Astrocyte (in vitro differentiated cells and primary cell): Measurements from ENCODE around the gene MKNK1. TPM values are rescaled to one million over a fixed set of nuclear protein-coding genes. Genes with fewer than 3 reads are reported as not detected.

Experiments used
- DNase-seq: peaks from one replicate; pipeline ENCODE4 v3.0.0-alpha.2; 2010; ENCODE audit warnings: low read depth
- FAIRE-seq: peaks from 2 replicates; lab custom pipeline; 2011; peaks lifted over from hg19 to GRCh38; lab: Jason Lieb, UNC
- H2AFZ ChIP-seq: 2 replicates; pipeline ENCODE4 v1.6.0; 2012; ENCODE audit warnings: low read depth, low read length, inconsistent platforms
- H3K27ac ChIP-seq: 2 replicates; pipeline ENCODE4 v1.5.1; 2011; ENCODE audit warnings: low read depth, low read length, inconsistent platforms
- H3K27me3 ChIP-seq: 2 replicates; pipeline ENCODE4 v1.6.0; 2011; ENCODE audit warnings: low read length, inconsistent platforms; ENCODE audit not compliant: insufficient read depth
- H3K36me3 ChIP-seq: 2 replicates; pipeline ENCODE4 v1.5.1; 2011; ENCODE audit warnings: low read length, inconsistent platforms; ENCODE audit not compliant: insufficient read depth
- H3K4me1 ChIP-seq: 2 replicates; pipeline ENCODE4 v1.5.1; 2011; ENCODE audit warnings: low read length, inconsistent platforms; ENCODE audit not compliant: insufficient read depth
- H3K4me2 ChIP-seq: 2 replicates; pipeline ENCODE4 v1.6.0; 2012; ENCODE audit warnings: low read length, inconsistent platforms
- H3K4me3 ChIP-seq: 2 replicates; pipeline ENCODE4 v1.5.1; 2011; ENCODE audit warnings: low read depth, mild to moderate bottlenecking, low read length, inconsistent platforms; ENCODE audit not compliant: insufficient read depth
- H3K79me2 ChIP-seq: 2 replicates; pipeline ENCODE4 v1.6.0; 2012; ENCODE audit warnings: mild to moderate bottlenecking, low read length, inconsistent platforms; ENCODE audit not compliant: insufficient read depth
- H3K9ac ChIP-seq: 2 replicates; pipeline ENCODE4 v1.6.0; 2012; ENCODE audit warnings: mild to moderate bottlenecking, low read length, inconsistent platforms
- H3K9me3 ChIP-seq: 2 replicates; pipeline ENCODE4 v1.5.1; 2012; ENCODE audit warnings: low read depth, mild to moderate bottlenecking, low read length, inconsistent platforms; ENCODE audit not compliant: insufficient read depth
- H4K20me1 ChIP-seq: 2 replicates; pipeline ENCODE4 v1.6.0; 2012; ENCODE audit warnings: low read length, inconsistent platforms; ENCODE audit not compliant: insufficient read depth
- H3K27ac Mint-ChIP-seq: one replicate; pipeline ENCODE4 v1.8.0; 2021; ENCODE audit warnings: mild to moderate bottlenecking, mixed read lengths; ENCODE audit not compliant: unreplicated experiment
- H3K27me3 Mint-ChIP-seq: one replicate; pipeline ENCODE4 v1.8.0; 2021; ENCODE audit warnings: low read depth, mixed read lengths; ENCODE audit not compliant: unreplicated experiment
- H3K36me3 Mint-ChIP-seq: one replicate; pipeline ENCODE4 v1.8.0; 2021; ENCODE audit warnings: low read depth, mixed read lengths; ENCODE audit not compliant: unreplicated experiment
- H3K4me1 Mint-ChIP-seq: one replicate; pipeline ENCODE4 v1.8.0; 2021; ENCODE audit warnings: low read depth, mixed read lengths; ENCODE audit not compliant: unreplicated experiment
- H3K4me3 Mint-ChIP-seq: one replicate; pipeline ENCODE4 v1.8.0; 2021; ENCODE audit warnings: mild to moderate bottlenecking, moderate library complexity, mixed read lengths; ENCODE audit not compliant: unreplicated experiment
- H3K9me3 Mint-ChIP-seq: one replicate; pipeline ENCODE4 v1.8.0; 2021; ENCODE audit warnings: mild to moderate bottlenecking, mixed read lengths; ENCODE audit not compliant: unreplicated experiment
- EZH2 ChIP-seq: IDR thresholded peaks from 2 replicates; pipeline ENCODE4 v1.6.1; 2012; ENCODE audit warnings: mild to moderate bottlenecking, low read length, inconsistent platforms; ENCODE audit not compliant: insufficient read depth
- total RNA-seq: library from RNA; stranded (reverse); gene quantifications from 2 replicates; pipeline ENCODE4 v1.2.1, GENCODE V29; 2021
- TF ChIP-seq, protein P1 (sequence below): IDR thresholded peaks from 2 replicates; pipeline ENCODE4 v1.5.1; 2011; ENCODE audit warnings: low read depth, mild to moderate bottlenecking, inconsistent platforms, low read length, moderate library complexity; ENCODE audit not compliant: insufficient read depth

The MKNK1 gene
- total RNA-seq, 1 donor from 2014 or later: 26.9 TPM

DNA sequence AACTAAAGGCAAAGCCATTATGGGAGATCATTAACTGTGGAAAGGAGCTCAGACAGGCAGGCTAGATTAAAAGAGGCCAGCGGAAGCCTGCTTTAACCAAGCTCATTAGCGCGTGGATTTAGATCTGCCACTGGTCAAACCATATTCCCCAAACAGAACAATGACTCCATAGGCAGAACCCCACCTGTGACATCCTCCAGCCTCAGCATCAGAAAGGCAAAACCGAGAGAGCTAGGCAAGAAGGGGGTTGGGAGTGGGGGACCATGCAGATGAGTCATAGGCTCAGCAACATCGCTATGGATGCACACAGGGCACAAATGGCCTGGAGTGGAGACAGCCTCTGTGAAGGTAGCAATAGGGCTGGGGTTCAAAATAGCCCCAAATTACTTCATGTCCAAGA, 20.6 kb downstream of the MKNK1 start:
- H3K36me3 ChIP-seq: peaks cover 7% of the 10 kb centered on the region
- H3K9me3 ChIP-seq: no peaks in the 10 kb centered on the region
- FAIRE-seq: no peak
- Mint-ChIP-seq H3K27me3 (no peaks in the 10 kb centered on the region), H3K4me1 (peaks cover 8% of the 10 kb centered on the region), H3K4me3 (no peak overlapping the region), H3K27ac (no peak overlapping the region), H3K36me3 (peaks cover 34% of the 10 kb centered on the region), H3K9me3 (no peaks in the 10 kb centered on the region)
- no peak overlapping the region for H3K27ac ChIP-seq
- no peak overlapping the region for H2AFZ ChIP-seq
- no peak overlapping the region for H3K9ac ChIP-seq
- no peaks in the 10 kb centered on the region for H4K20me1 ChIP-seq
- no peak for DNase-seq
- H3K4me3 ChIP-seq: no peak overlapping the region
- H3K4me1 ChIP-seq: no peaks in the 10 kb centered on the region
- TF ChIP-seq EZH2: no peak
- TF ChIP-seq, protein P1, sequence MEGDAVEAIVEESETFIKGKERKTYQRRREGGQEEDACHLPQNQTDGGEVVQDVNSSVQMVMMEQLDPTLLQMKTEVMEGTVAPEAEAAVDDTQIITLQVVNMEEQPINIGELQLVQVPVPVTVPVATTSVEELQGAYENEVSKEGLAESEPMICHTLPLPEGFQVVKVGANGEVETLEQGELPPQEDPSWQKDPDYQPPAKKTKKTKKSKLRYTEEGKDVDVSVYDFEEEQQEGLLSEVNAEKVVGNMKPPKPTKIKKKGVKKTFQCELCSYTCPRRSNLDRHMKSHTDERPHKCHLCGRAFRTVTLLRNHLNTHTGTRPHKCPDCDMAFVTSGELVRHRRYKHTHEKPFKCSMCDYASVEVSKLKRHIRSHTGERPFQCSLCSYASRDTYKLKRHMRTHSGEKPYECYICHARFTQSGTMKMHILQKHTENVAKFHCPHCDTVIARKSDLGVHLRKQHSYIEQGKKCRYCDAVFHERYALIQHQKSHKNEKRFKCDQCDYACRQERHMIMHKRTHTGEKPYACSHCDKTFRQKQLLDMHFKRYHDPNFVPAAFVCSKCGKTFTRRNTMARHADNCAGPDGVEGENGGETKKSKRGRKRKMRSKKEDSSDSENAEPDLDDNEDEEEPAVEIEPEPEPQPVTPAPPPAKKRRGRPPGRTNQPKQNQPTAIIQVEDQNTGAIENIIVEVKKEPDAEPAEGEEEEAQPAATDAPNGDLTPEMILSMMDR: no peak
- no peaks in the 10 kb centered on the region for H3K27me3 ChIP-seq
- H3K4me2 ChIP-seq: no peak overlapping the region
- H3K79me2 ChIP-seq: no peaks in the 10 kb centered on the region

DNA sequence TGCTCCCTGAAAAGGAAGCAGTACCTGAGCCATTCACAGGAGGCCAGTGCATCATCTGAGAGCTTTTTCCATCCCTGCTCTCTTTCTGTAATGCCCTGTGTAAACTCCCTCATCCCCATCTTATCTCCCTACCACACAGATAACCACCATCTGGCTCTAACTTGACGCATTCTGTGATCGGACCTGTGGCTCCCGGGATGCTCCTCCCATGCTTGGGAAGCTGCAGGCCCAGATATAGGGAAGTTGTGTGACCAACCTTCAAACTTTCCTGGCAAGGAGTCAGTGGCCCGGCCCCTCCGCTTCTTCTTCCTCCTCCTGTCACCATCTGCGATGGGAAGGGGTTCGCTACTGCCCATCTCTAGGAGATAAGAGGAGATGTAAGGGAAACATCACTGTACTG, 21.1 kb downstream of the MKNK1 start:
- H3K27ac ChIP-seq: no peak overlapping the region
- FAIRE-seq: no peak
- no peaks in the 10 kb centered on the region for H3K9me3 Mint-ChIP-seq

More for the DNA sequence above, 21.1 kb downstream of the MKNK1 start:
- Histone ChIP-seq H3K27me3 (no peaks in the 10 kb centered on the region), H3K36me3 (peaks cover 7% of the 10 kb centered on the region), H2AFZ (no peak overlapping the region), H3K9ac (no peak overlapping the region), H3K4me1 (no peaks in the 10 kb centered on the region), H3K4me3 (no peak overlapping the region), H3K9me3 (no peaks in the 10 kb centered on the region), H4K20me1 (no peaks in the 10 kb centered on the region), H3K79me2 (no peaks in the 10 kb centered on the region), H3K4me2 (no peak overlapping the region)
- TF ChIP-seq, protein P1: no peak
- no peak for TF ChIP-seq EZH2
- DNase-seq: no peak
- no peak overlapping the region for H3K4me3 Mint-ChIP-seq
- H3K27ac Mint-ChIP-seq: no peak overlapping the region
- peaks cover 8% of the 10 kb centered on the region for H3K4me1 Mint-ChIP-seq
- no peaks in the 10 kb centered on the region for H3K27me3 Mint-ChIP-seq
- H3K36me3 Mint-ChIP-seq: peaks cover 37% of the 10 kb centered on the region
